Measurements from ENCODE around the gene WHRN. TPM values are rescaled to one million over a fixed set of nuclear protein-coding genes. Genes with fewer than 3 reads are reported as not detected.

WHRN gene
- total and polyA plus RNA-seq, 2 experiments from 2014 or later, result 8.3 to 8.9 TPM

- Mint-ChIP-seq H3K27ac (no peak overlapping the region), H3K27me3 (ENCODE audit: insufficient read depth, low read depth, poor library complexity) (no peaks in the 10 kb centered on the region), H3K9me3 (no peaks in the 10 kb centered on the region), H3K36me3 (ENCODE audit: low read depth) (no peaks in the 10 kb centered on the region), H3K4me1 (peaks cover 3% of the 10 kb centered on the region; the same call in 1 of the 3 replicates), H3K4me3 (no peak overlapping the region)
- Histone ChIP-seq H2AFZ (no peak overlapping the region), H3F3A (replicated peaks; ENCODE audit: low read depth) (no peaks in the 10 kb centered on the region), H3K27me3 (ENCODE audit: insufficient read depth) (no peaks in the 10 kb centered on the region), H3K27ac (ENCODE audit: low read depth) (no peak overlapping the region), H3K36me3 (ENCODE audit: insufficient read depth) (no peaks in the 10 kb centered on the region), H3K4me1 (ENCODE audit: insufficient read depth) (peaks cover 3% of the 10 kb centered on the region; the same call in 1 of the 2 replicates), H3K4me2 (no peak overlapping the region), H3K9me2 (ENCODE audit: insufficient read depth) (no peaks in the 10 kb centered on the region), H4K20me1 (replicated peaks; ENCODE audit: insufficient read depth) (no peaks in the 10 kb centered on the region; the same call in 1 of the 2 replicates), H3K79me2 (replicated peaks; ENCODE audit: insufficient read depth) (no peaks in the 10 kb centered on the region), H3K4me3 (no peak overlapping the region)
- DNase-seq (ENCODE audit: low spot score) (no peak), ATAC-seq (no peak)
- TF ChIP-seq EZH2phosphoT487 (IDR thresholded peaks at IDR 0.05; ENCODE audit: unreplicated experiment), result no peak
- no peak for TF ChIP-seq REST (IDR thresholded peaks at IDR 0.05; ENCODE audit: unreplicated experiment)
- TF ChIP-seq ZNF462 (CRISPR knock-in tag; IDR thresholded peaks at IDR 0.05), result no peak
- no peak for TF ChIP-seq ZNF114 (CRISPR knock-in tag; IDR thresholded peaks at IDR 0.05)
- no peak for TF ChIP-seq STAT1 (IDR thresholded peaks at IDR 0.05; ENCODE audit: unreplicated experiment)
- no peak for TF ChIP-seq POLR2AphosphoS5 (IDR thresholded peaks at IDR 0.05; ENCODE audit: low read depth)
- no peak for TF ChIP-seq CTCF (conservative IDR thresholded peaks at IDR 0.05; ENCODE audit: low read depth in 2 of 2)
- TF ChIP-seq EZH2 (IDR thresholded peaks at IDR 0.05; ENCODE audit: low read depth, unreplicated experiment), result no peak
- TF ChIP-seq NANOG (IDR thresholded peaks at IDR 0.05; ENCODE audit: borderline replicate concordance), result no peak
- TF ChIP-seq ETS1 (IDR thresholded peaks at IDR 0.05), result no peak
- no peak for TF ChIP-seq ZNF331 (CRISPR knock-in tag; IDR thresholded peaks at IDR 0.05; ENCODE audit: low read depth)
- no peak for TF ChIP-seq CREB1 (CRISPR knock-in tag; IDR thresholded peaks at IDR 0.05; ENCODE audit: low read depth)
- TF ChIP-seq JUNB (IDR thresholded peaks at IDR 0.05; ENCODE audit: unreplicated experiment), result no peak
Observed at GRCh38 chr9:114489928-114490327, 15.3 kb downstream of the WHRN start.

Data from GM23338 (cell line).